SU-DHL-6 (cell line): Measurements from ENCODE around the gene KRT73.

Source experiments
- H2AFZ ChIP-seq: fragments of 200-600 bp; sonication (generic); 2 replicates; pipeline ENCODE4 v1.6.1; 2014; ENCODE audit warnings: low read depth, mild to moderate bottlenecking, moderate library complexity, mixed read lengths, antibody characterized with exemption, low read length; ENCODE audit not compliant: severe bottlenecking
- H3F3A ChIP-seq: fragments of 200-600 bp; shearing (Covaris generic); 2 replicates; pipeline ENCODE4 v1.6.0; 2016; ENCODE audit warnings: antibody characterized with exemption, mild to moderate bottlenecking; ENCODE audit not compliant: insufficient read depth
- H3K27ac ChIP-seq: fragments of 200-600 bp; sonication (generic); 2 replicates; pipeline ENCODE4 v1.5.1; 2016; ENCODE audit warnings: low read depth, mild to moderate bottlenecking, low read length, moderate library complexity, mixed read lengths
- H3K27me3 ChIP-seq: fragments of 200-600 bp; sonication (generic), shearing (Covaris generic); 2 replicates; pipeline ENCODE4 v1.6.0; 2014; ENCODE audit warnings: mild to moderate bottlenecking, low read length
- H3K36me3 ChIP-seq: fragments of 200-600 bp; sonication (generic); 2 replicates; pipeline ENCODE4 v1.6.1; 2014; ENCODE audit warnings: mild to moderate bottlenecking, low read length, mixed read lengths
- H3K4me2 ChIP-seq: fragments of 300-600, 200-600 bp; shearing (Covaris generic), sonication (generic); 2 replicates; pipeline ENCODE4 v1.6.0; 2014; ENCODE audit warnings: low read length, low read depth, mild to moderate bottlenecking; ENCODE audit not compliant: poor library complexity, severe bottlenecking
- H3K4me3 ChIP-seq: fragments of 200-600 bp; sonication (generic); 2 replicates; pipeline ENCODE4 v1.5.1; 2014; ENCODE audit warnings: antibody characterized with exemption, low read length, mild to moderate bottlenecking, mixed read lengths; ENCODE audit not compliant: insufficient read depth, poor library complexity, severe bottlenecking
- H3K79me2 ChIP-seq: fragments of 200-600 bp; sonication (generic); 2 replicates; pipeline ENCODE4 v1.6.1; 2014; ENCODE audit warnings: mild to moderate bottlenecking, low read length, moderate library complexity; ENCODE audit not compliant: insufficient read depth
- H3K9ac ChIP-seq: fragments of 200-600 bp; sonication (generic); 2 replicates; pipeline ENCODE4 v1.7.0; 2014; ENCODE audit warnings: mild to moderate bottlenecking, low read length
- H3K9me2 ChIP-seq: fragments of 200-600 bp; sonication (generic); replicated peaks from 2 replicates; pipeline ENCODE4 v1.6.1; 2014; ENCODE audit warnings: low read length; ENCODE audit not compliant: insufficient read depth
- H3K9me3 ChIP-seq: fragments of 200-600 bp; sonication (generic); 2 replicates; pipeline ENCODE4 v1.6.1; 2014; ENCODE audit warnings: low read length, mixed read lengths; ENCODE audit not compliant: insufficient read depth
- H4K20me1 ChIP-seq: fragments of 200-600 bp; sonication (generic); 2 replicates; pipeline ENCODE4 v1.6.1; 2014; ENCODE audit warnings: low read depth, mild to moderate bottlenecking, antibody characterized with exemption, low read length, moderate library complexity, mixed read lengths
- EZH2phosphoT487 ChIP-seq: fragments of 200-600 bp; sonication (generic), shearing (Covaris generic); conservative IDR thresholded peaks from 2 replicates; pipeline ENCODE4 v1.6.1; 2018; ENCODE audit warnings: mild to moderate bottlenecking, antibody characterized with exemption, low read length, moderate library complexity, mixed read lengths
- TF ChIP-seq, protein P1 (sequence below): fragments of 200-600 bp; sonication (generic); IDR thresholded peaks from one replicate; pipeline ENCODE4 v1.5.1; 2017; ENCODE audit warnings: antibody characterized with exemption, mild to moderate bottlenecking, low read length, moderate library complexity; ENCODE audit not compliant: insufficient read depth, poor library complexity, severe bottlenecking

KRT73 gene

GRCh38 chr12:52632656-52633055 is 14.3 kb upstream of the KRT73 start:
- no peaks in the 10 kb centered on the region for H4K20me1 ChIP-seq
- H3K9me3 ChIP-seq, result no peaks in the 10 kb centered on the region
- TF ChIP-seq EZH2phosphoT487, result no peak
- TF ChIP-seq, protein P1, sequence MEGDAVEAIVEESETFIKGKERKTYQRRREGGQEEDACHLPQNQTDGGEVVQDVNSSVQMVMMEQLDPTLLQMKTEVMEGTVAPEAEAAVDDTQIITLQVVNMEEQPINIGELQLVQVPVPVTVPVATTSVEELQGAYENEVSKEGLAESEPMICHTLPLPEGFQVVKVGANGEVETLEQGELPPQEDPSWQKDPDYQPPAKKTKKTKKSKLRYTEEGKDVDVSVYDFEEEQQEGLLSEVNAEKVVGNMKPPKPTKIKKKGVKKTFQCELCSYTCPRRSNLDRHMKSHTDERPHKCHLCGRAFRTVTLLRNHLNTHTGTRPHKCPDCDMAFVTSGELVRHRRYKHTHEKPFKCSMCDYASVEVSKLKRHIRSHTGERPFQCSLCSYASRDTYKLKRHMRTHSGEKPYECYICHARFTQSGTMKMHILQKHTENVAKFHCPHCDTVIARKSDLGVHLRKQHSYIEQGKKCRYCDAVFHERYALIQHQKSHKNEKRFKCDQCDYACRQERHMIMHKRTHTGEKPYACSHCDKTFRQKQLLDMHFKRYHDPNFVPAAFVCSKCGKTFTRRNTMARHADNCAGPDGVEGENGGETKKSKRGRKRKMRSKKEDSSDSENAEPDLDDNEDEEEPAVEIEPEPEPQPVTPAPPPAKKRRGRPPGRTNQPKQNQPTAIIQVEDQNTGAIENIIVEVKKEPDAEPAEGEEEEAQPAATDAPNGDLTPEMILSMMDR, result no peak
- no peak overlapping the region for H2AFZ ChIP-seq
- no peak overlapping the region for H3K27ac ChIP-seq
- H3K9ac ChIP-seq, result no peak overlapping the region
- no peaks in the 10 kb centered on the region for H3K27me3 ChIP-seq
- no peaks in the 10 kb centered on the region for H3K36me3 ChIP-seq
- no peaks in the 10 kb centered on the region for H3K9me2 ChIP-seq
- H3K4me3 ChIP-seq, result no peak overlapping the region
- H3K4me2 ChIP-seq, result no peak overlapping the region
- H3K79me2 ChIP-seq, result no peaks in the 10 kb centered on the region
- no peaks in the 10 kb centered on the region for H3F3A ChIP-seq

DNA sequence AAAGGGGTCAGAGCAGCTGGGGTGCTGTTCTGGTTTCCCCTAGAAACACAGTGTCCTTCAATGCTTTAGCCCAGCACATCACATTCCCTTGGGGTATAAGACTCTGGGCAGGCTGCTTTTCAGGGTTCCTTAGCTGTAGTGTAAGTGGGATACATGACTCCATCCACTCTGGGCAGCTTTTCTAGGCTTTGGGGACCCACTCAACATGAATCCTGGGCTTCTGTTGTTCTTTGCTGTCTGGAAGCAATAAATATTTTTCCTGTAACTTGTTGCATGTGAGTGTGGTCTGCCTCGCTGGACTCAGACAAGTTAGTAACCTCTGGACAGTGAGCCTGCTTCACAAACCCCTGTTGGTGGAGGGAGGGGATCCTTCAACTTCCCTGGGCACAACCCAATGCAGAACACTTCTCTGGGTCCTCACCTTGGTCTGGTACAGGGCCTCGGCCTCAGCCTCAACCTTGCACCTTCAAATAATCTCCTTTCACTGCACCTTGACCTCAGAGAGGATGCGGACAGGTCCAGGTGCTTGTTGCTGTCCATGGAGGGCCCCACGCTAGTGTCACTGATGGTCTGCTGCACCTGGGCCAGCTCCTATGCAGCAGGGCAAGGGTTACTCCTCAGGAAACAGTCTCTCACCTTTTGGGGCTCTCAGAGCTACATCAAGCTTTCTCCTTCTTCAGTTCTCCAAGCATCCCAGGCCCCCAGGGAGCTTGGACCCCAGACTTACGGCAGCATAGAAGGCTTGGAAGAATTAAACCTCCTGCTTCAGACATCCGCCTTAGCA is 13.5 kb upstream of the KRT73 start:
- no peaks in the 10 kb centered on the region for H3K36me3 ChIP-seq
- no peaks in the 10 kb centered on the region for H3K9me2 ChIP-seq
- H3K9ac ChIP-seq, result no peak overlapping the region
- no peaks in the 10 kb centered on the region for H3F3A ChIP-seq
- H3K4me2 ChIP-seq, result no peak overlapping the region
- H3K9me3 ChIP-seq, result no peaks in the 10 kb centered on the region
- H4K20me1 ChIP-seq, result no peaks in the 10 kb centered on the region
- no peaks in the 10 kb centered on the region for H3K79me2 ChIP-seq
- no peak overlapping the region for H2AFZ ChIP-seq
- H3K27me3 ChIP-seq, result no peaks in the 10 kb centered on the region
- H3K4me3 ChIP-seq, result no peak overlapping the region
- no peak overlapping the region for H3K27ac ChIP-seq
- TF ChIP-seq, protein P1, result no peak
- TF ChIP-seq EZH2phosphoT487, result no peak

- Histone ChIP-seq H3F3A (no peaks in the 10 kb centered on the region), H3K27me3 (no peaks in the 10 kb centered on the region), H3K9me3 (no peaks in the 10 kb centered on the region), H2AFZ (no peak overlapping the region), H3K27ac (no peak overlapping the region), H3K36me3 (no peaks in the 10 kb centered on the region), H3K4me2 (no peak overlapping the region), H3K79me2 (no peaks in the 10 kb centered on the region), H3K9me2 (no peaks in the 10 kb centered on the region), H3K9ac (no peak overlapping the region), H3K4me3 (no peak overlapping the region), H4K20me1 (no peaks in the 10 kb centered on the region)
- TF ChIP-seq, protein P1, result no peak
- no peak for TF ChIP-seq EZH2phosphoT487
Observed at GRCh38 chr12:52631264-52631663, 12.9 kb upstream of the KRT73 start.
